Trophoblast cell (in vitro differentiated cells and primary cell): ENCODE results near the gene CUL2.
A peak's percentile ranks its signal among the peaks of the same experiment; 100 is the strongest.

ENCODE experiments used
- DNase-seq, 2 donors: peaks; one replicate each; pipeline ENCODE4 v3.0.0-alpha.2; 2016
- H2AFZ ChIP-seq: 2 replicates; pipeline ENCODE4 v1.6.1; 2013; ENCODE audit warnings: low read length, moderate library complexity, mild to moderate bottlenecking; ENCODE audit not compliant: insufficient read depth, poor library complexity
- H2AK5ac ChIP-seq: 2 replicates; pipeline ENCODE4 v1.6.1; 2013; ENCODE audit warnings: mild to moderate bottlenecking, low read length
- H2BK120ac ChIP-seq: 2 replicates; pipeline ENCODE4 v1.6.1; 2013; ENCODE audit warnings: low read length, mild to moderate bottlenecking, moderate library complexity; ENCODE audit not compliant: insufficient read depth, poor library complexity
- H2BK12ac ChIP-seq: 2 replicates; pipeline ENCODE4 v1.6.1; 2013; ENCODE audit warnings: mild to moderate bottlenecking, low read length, moderate library complexity
- H2BK5ac ChIP-seq: 2 replicates; pipeline ENCODE4 v1.6.1; 2013; ENCODE audit warnings: low read length, low read depth, moderate library complexity, mild to moderate bottlenecking; ENCODE audit not compliant: poor library complexity
- H3K14ac ChIP-seq: 2 replicates; pipeline ENCODE4 v1.6.1; 2013; ENCODE audit warnings: mild to moderate bottlenecking, low read length
- H3K18ac ChIP-seq: 2 replicates; pipeline ENCODE4 v1.6.1; 2013; ENCODE audit warnings: mild to moderate bottlenecking, low read length
- H3K23ac ChIP-seq: 2 replicates; pipeline ENCODE4 v1.6.1; 2013; ENCODE audit warnings: low read length
- H3K27ac ChIP-seq: 2 replicates; pipeline ENCODE4 v1.5.1; 2013; ENCODE audit warnings: low read depth, mild to moderate bottlenecking, inconsistent platforms, low read length, moderate library complexity
- H3K27me3 ChIP-seq: 2 replicates; pipeline ENCODE4 v1.6.1; 2013; ENCODE audit warnings: inconsistent platforms, mild to moderate bottlenecking, low read length, moderate library complexity; ENCODE audit not compliant: insufficient read depth
- H3K36me3 ChIP-seq, 2 experiments: 1 replicate in 1 of 2; 2 replicates in 1 of 2; pipeline ENCODE4 v1.6.1; 2013; ENCODE audit warnings: low read length in 2 of 2, mild to moderate bottlenecking in 2 of 2, moderate library complexity in 1 of 2; ENCODE audit not compliant: insufficient read depth in 2 of 2, control insufficient read depth in 1 of 2
- H3K4ac ChIP-seq: 2 replicates; pipeline ENCODE4 v1.6.1; 2013; ENCODE audit warnings: low read depth, mild to moderate bottlenecking, low read length, moderate library complexity
- H3K4me1 ChIP-seq, 2 experiments: 1 replicate in 1 of 2; 2 replicates in 1 of 2; pipeline ENCODE4 v1.6.1; 2013; ENCODE audit warnings: low read length in 2 of 2, mild to moderate bottlenecking in 2 of 2, moderate library complexity in 1 of 2; ENCODE audit not compliant: insufficient read depth in 2 of 2, control insufficient read depth in 1 of 2
- H3K4me2 ChIP-seq: 2 replicates; pipeline ENCODE4 v1.6.1; 2013; ENCODE audit warnings: inconsistent platforms, mild to moderate bottlenecking, low read length, moderate library complexity
- H3K4me3 ChIP-seq: 2 replicates; pipeline ENCODE4 v1.5.1; 2013; ENCODE audit warnings: mild to moderate bottlenecking, low read depth, low read length, inconsistent platforms
- H3K79me1 ChIP-seq: one replicate; pipeline ENCODE4 v1.6.1; 2013; ENCODE audit warnings: low read length
- H3K79me2 ChIP-seq: 2 replicates; pipeline ENCODE4 v1.6.1; 2013; ENCODE audit warnings: low read length, mild to moderate bottlenecking; ENCODE audit not compliant: control insufficient read depth, insufficient read depth, poor library complexity
- H3K9ac ChIP-seq: 2 replicates; pipeline ENCODE4 v1.6.1; 2013; ENCODE audit warnings: mild to moderate bottlenecking, low read length
- H3K9me3 ChIP-seq: 2 replicates; pipeline ENCODE4 v1.6.1; 2013; ENCODE audit warnings: low read depth, mild to moderate bottlenecking, control low read depth, inconsistent platforms, low read length; ENCODE audit not compliant: insufficient read depth
- H4K12ac ChIP-seq: 2 replicates; pipeline ENCODE4 v1.6.1; 2013; ENCODE audit warnings: low read depth, mild to moderate bottlenecking, low read length, moderate library complexity
- H4K8ac ChIP-seq: 2 replicates; pipeline ENCODE4 v1.6.1; 2013; ENCODE audit warnings: low read depth, mild to moderate bottlenecking, low read length, moderate library complexity
- H4K91ac ChIP-seq: one replicate; pipeline ENCODE4 v1.6.1; 2013; ENCODE audit warnings: low read depth, mild to moderate bottlenecking, low read length, moderate library complexity
- WGBS: extraction: QIAGEN DNeasy Blood & Tissue Kit; methylation state at CpG from one replicate; pipeline ENCODE4 v1.1.7; 2013; ENCODE audit warnings: missing lambda C conversion rate; ENCODE audit not compliant: insufficient read length, insufficient coverage; ENCODE audit errors: extremely low coverage; 5-methylcytosine and 5-hydroxymethylcytosine counted together

Gene CUL2

DNA sequence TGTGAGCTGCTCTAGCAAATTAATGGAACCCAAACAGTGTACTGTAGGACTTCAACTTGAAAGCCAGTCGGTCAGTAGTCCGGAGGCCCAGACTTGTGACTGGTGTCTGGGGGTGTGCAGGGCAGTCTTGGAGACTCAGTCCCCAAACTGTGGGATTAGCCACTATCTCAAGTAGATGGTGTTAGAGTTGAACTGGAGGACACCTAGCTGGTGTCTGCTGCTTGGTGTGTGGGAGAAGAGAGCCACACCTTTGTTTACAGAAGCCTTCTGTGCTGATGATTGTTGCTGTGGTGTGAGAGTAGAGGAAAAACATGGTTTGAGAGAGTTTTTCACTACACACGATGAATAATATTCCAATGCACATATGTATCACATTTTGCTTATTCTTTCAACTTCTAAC lies 47.4 kb downstream of the CUL2 start:
- H3K27ac ChIP-seq: no peak overlapping the region
- no peaks in the 10 kb centered on the region for H3K27me3 ChIP-seq
- no peak overlapping the region for H3K14ac ChIP-seq
- no peak overlapping the region for H2BK5ac ChIP-seq
- H3K18ac ChIP-seq: no peak overlapping the region
- H4K91ac ChIP-seq: no peak overlapping the region
- H2BK12ac ChIP-seq: no peak overlapping the region
- no peak overlapping the region for H3K23ac ChIP-seq
- no peak overlapping the region for H2AK5ac ChIP-seq
- DNase-seq: no peak
- H3K4me2 ChIP-seq: no peak overlapping the region
- no CpG with 5 or more reads among the region's 3 CpGs for WGBS
- no peak overlapping the region for H2AFZ ChIP-seq
- H3K36me3 ChIP-seq: peaks cover 14 to 17% of the 10 kb centered on the region in 2 experiments
- peaks cover 3 to 5% of the 10 kb centered on the region in 2 experiments for H3K4me1 ChIP-seq
- H3K79me1 ChIP-seq: peaks cover 3% of the 10 kb centered on the region
- H3K4ac ChIP-seq: no peak overlapping the region
- no peak overlapping the region for H3K9ac ChIP-seq
- no peak overlapping the region for H4K8ac ChIP-seq
- no peak overlapping the region for H4K12ac ChIP-seq
- H3K79me2 ChIP-seq: no peaks in the 10 kb centered on the region
- no peak overlapping the region for H3K4me3 ChIP-seq
- no peaks in the 10 kb centered on the region for H3K9me3 ChIP-seq
- no peak overlapping the region for H2BK120ac ChIP-seq

DNA sequence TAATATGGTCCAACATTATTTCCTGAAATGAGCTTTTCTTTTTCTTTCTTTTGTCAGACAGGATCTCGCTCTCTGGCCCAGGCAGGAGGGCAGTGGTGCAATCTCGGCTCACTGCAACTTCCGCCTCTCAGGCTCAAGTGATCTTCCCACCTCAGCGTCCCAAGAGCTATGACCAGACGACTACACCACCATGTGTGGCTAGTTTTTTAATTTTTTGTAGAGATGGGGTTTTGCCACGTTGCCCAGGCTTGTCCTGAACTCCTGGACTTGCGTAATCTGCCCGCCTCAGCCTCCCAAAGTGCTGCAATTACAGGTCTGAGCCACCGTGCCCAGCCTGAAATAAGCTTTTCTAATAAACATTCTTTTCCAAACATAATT lies 48.6 kb downstream of the CUL2 start:
- Histone ChIP-seq H2BK120ac (no peak overlapping the region), H3K9me3 (no peaks in the 10 kb centered on the region), H3K79me1 (peaks cover 3% of the 10 kb centered on the region), H3K27me3 (no peaks in the 10 kb centered on the region), H3K9ac (no peak overlapping the region), H3K18ac (peak overlapping the region; percentile 8), H2AK5ac (no peak overlapping the region), H4K91ac (peak overlapping the region; percentile 39), H2BK12ac (no peak overlapping the region), H4K8ac (no peak overlapping the region), H3K79me2 (no peaks in the 10 kb centered on the region), H2AFZ (no peak overlapping the region), H3K23ac (no peak overlapping the region), H2BK5ac (peak overlapping the region; percentile 74), H3K36me3 (peaks cover 11% of the 10 kb centered on the region in 2 experiments), H3K4me3 (no peak overlapping the region), H3K27ac (peak overlapping the region; percentile 86), H3K4me1 (peaks cover 3 to 5% of the 10 kb centered on the region in 2 experiments), H3K14ac (no peak overlapping the region), H3K4ac (no peak overlapping the region), H4K12ac (no peak overlapping the region), H3K4me2 (no peak overlapping the region)
- DNase-seq: peak; percentile 28 to 45
- no CpG with 5 or more reads among the region's 9 CpGs for WGBS

DNA sequence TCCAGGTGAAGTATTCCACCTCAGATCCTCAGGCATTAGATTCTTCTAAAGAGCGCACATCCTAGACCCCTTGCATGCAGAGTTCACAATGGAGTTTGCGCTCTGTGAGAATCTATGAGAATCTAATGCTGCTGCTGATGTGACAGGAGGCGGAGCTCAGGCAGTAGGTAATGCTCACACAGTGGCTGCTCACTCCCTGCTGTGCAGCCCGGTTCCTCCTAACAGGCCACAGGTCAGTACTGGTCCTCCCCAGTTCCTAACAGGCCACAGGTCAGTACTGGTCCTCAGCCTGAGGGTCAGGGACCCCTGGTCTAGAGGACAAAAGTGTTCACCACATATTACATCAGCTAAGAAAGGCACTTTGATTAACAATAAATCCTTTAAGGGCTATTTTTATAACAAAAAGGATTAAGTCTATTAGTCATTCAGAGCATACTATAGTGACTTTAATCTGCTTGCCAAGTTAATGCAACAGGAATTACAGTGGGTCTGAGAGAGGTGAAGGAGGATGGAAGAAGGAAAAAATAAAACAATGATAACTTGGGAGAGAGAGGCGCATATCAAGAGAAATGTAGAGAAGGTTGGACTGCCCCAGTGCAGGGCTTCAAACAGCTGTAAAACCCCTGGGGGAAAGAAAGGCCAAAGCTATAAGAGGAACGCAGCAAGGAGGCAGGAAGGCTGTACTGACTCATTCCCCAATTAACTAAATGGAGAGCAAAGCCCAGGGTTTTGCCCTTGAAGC lies 49.2 kb downstream of the CUL2 start:
- H2BK5ac ChIP-seq: peak overlapping the region; percentile 74
- no peak overlapping the region for H3K18ac ChIP-seq
- no peak overlapping the region for H3K4me3 ChIP-seq
- DNase-seq: peak; percentile 4 to 51
- no CpG with 5 or more reads among the region's 6 CpGs for WGBS
- H3K4me2 ChIP-seq: no peak overlapping the region
- no peak overlapping the region for H4K12ac ChIP-seq
- H2BK120ac ChIP-seq: no peak overlapping the region
- H3K79me1 ChIP-seq: peaks cover 3% of the 10 kb centered on the region
- no peak overlapping the region for H2BK12ac ChIP-seq
- peak overlapping the region; percentile 86 for H3K27ac ChIP-seq
- no peaks in the 10 kb centered on the region for H3K27me3 ChIP-seq
- no peak overlapping the region for H4K8ac ChIP-seq
- peaks cover 11% of the 10 kb centered on the region in 2 experiments for H3K36me3 ChIP-seq
- H2AK5ac ChIP-seq: no peak overlapping the region
- H3K4ac ChIP-seq: no peak overlapping the region
- no peak overlapping the region for H3K9ac ChIP-seq
- no peaks in the 10 kb centered on the region for H3K9me3 ChIP-seq
- no peak overlapping the region for H2AFZ ChIP-seq
- no peak overlapping the region for H4K91ac ChIP-seq
- H3K14ac ChIP-seq: no peak overlapping the region
- H3K23ac ChIP-seq: no peak overlapping the region
- H3K79me2 ChIP-seq: no peaks in the 10 kb centered on the region
- peaks cover 3 to 5% of the 10 kb centered on the region in 2 experiments for H3K4me1 ChIP-seq

DNA sequence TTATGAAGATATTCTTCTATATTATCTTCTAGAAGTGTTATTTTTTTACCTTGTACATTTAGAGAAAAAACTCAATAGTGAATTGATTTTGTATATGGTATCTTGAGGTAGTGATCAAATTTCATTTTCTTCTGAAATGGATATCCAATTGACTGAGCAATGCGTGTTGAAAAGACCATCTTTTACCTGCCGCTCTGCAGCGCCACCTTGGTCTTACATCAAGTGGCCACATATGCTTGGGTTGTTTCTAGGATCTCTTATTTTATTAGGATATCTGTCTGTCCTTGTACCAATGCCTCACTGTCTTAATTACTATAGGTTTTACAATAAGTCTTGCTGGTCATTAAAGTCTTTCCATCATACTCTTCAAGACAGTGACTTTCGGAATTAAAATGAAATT lies 53.0 kb downstream of the CUL2 start:
- peaks cover 3 to 5% of the 10 kb centered on the region in 2 experiments for H3K4me1 ChIP-seq
- DNase-seq: no peak
- no peak overlapping the region for H3K4me3 ChIP-seq
- H3K36me3 ChIP-seq: peaks cover 8 to 9% of the 10 kb centered on the region in 2 experiments
- no peak overlapping the region for H4K12ac ChIP-seq
- H3K79me2 ChIP-seq: no peaks in the 10 kb centered on the region
- no peaks in the 10 kb centered on the region for H3K27me3 ChIP-seq
- no peak overlapping the region for H2BK12ac ChIP-seq
- H3K4me2 ChIP-seq: no peak overlapping the region
- H4K8ac ChIP-seq: no peak overlapping the region
- no peak overlapping the region for H3K23ac ChIP-seq
- no CpG with 5 or more reads among the region's 4 CpGs for WGBS
- H4K91ac ChIP-seq: no peak overlapping the region
- no peak overlapping the region for H3K27ac ChIP-seq
- no peak overlapping the region for H3K9ac ChIP-seq
- no peak overlapping the region for H2AK5ac ChIP-seq
- no peak overlapping the region for H3K18ac ChIP-seq
- no peak overlapping the region for H2BK120ac ChIP-seq
- H3K9me3 ChIP-seq: no peaks in the 10 kb centered on the region
- H3K14ac ChIP-seq: no peak overlapping the region
- no peak overlapping the region for H2AFZ ChIP-seq
- no peak overlapping the region for H2BK5ac ChIP-seq
- H3K4ac ChIP-seq: no peak overlapping the region
- H3K79me1 ChIP-seq: peaks cover 3% of the 10 kb centered on the region
